PC-3 (cell line): Measurements from ENCODE around the gene CERS6.

Experiments
- EZH2 ChIP-seq: fragments of 300-600 bp; sonication (generic); IDR thresholded peaks from one replicate; pipeline ENCODE4 v1.6.1; 2017; ENCODE audit warnings: antibody characterized with exemption, mild to moderate bottlenecking, low read length; ENCODE audit not compliant: unreplicated experiment
- EZH2phosphoT487 ChIP-seq: fragments of 300-600 bp; sonication (generic); IDR thresholded peaks from 2 replicates; pipeline ENCODE4 v1.6.1; 2018; ENCODE audit warnings: mild to moderate bottlenecking, antibody characterized with exemption, low read length, borderline replicate concordance
- TF ChIP-seq, protein P1 (sequence below): fragments of 300-600 bp; sonication (generic); conservative IDR thresholded peaks from 2 replicates; pipeline ENCODE4 v1.5.1; 2017; ENCODE audit warnings: antibody characterized with exemption, low read depth, mild to moderate bottlenecking, low read length

DNA sequence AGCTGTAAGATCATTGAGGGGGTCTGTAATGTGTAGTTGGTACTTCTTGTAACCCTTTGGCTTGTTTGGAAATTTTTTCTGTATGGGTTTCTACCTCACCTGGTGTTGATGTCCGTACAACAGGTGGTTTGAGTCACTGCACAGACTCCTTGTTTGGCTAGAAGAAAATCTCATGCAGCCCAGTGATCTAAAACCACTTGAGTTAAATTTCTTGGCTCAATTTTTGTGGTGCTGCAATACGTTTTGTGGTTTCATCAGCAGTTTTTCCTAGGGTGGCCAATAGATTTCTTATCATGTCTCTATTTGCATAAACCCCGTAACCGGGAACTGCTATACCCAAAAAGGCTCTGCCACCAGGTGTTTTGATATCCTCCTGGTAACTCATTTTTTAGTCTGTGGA lies 43.4 kb downstream of the CERS6 start:
- TF ChIP-seq EZH2 (no peak), EZH2phosphoT487 (no peak)
- TF ChIP-seq, protein P1, sequence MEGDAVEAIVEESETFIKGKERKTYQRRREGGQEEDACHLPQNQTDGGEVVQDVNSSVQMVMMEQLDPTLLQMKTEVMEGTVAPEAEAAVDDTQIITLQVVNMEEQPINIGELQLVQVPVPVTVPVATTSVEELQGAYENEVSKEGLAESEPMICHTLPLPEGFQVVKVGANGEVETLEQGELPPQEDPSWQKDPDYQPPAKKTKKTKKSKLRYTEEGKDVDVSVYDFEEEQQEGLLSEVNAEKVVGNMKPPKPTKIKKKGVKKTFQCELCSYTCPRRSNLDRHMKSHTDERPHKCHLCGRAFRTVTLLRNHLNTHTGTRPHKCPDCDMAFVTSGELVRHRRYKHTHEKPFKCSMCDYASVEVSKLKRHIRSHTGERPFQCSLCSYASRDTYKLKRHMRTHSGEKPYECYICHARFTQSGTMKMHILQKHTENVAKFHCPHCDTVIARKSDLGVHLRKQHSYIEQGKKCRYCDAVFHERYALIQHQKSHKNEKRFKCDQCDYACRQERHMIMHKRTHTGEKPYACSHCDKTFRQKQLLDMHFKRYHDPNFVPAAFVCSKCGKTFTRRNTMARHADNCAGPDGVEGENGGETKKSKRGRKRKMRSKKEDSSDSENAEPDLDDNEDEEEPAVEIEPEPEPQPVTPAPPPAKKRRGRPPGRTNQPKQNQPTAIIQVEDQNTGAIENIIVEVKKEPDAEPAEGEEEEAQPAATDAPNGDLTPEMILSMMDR = no peak
